Activated CD4-positive, alpha-beta T cell treated with anti-CD3 and anti-CD28 coated beads, Interleukin-2, amount 50 U/mL, for 24 hours (primary cell): Measurements from ENCODE around the gene MED27.

Experiments used
- DNase-seq, 2 donors: peaks; one replicate each; pipeline ENCODE4 v3.0.0-alpha.2; 2020; ENCODE audit warnings: low read depth in 1 of 2, low spot score in 1 of 2

The MED27 gene

DNA sequence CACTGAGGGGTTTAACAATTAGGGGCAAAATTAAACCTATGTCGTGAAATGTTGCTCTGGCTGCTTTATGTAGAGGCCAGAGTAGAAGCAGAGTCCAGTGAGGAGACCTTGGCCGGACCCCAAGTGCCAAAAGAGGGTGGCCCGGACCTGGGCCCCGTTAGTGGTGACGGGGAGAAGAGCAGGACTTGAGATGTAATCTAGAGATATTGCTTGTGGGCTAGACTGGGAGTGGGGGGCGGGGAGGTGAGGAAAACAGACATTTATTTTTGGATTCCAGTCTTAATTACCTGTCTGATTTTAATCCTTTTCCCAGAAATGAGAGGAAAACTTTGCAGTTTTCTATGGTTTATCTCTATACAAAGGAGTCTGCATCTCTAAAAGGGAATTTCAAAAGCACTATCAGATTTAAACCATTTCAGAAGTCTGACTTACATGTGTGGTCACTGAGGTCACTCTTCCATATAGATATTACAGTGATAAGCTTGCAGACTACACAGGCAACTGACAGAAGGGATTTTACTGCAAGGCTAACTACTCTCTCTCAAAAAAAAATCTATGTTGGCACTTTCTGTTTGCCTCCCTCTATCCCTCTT lies 108.1 kb downstream of the MED27 start:
- no peak for DNase-seq

DNA sequence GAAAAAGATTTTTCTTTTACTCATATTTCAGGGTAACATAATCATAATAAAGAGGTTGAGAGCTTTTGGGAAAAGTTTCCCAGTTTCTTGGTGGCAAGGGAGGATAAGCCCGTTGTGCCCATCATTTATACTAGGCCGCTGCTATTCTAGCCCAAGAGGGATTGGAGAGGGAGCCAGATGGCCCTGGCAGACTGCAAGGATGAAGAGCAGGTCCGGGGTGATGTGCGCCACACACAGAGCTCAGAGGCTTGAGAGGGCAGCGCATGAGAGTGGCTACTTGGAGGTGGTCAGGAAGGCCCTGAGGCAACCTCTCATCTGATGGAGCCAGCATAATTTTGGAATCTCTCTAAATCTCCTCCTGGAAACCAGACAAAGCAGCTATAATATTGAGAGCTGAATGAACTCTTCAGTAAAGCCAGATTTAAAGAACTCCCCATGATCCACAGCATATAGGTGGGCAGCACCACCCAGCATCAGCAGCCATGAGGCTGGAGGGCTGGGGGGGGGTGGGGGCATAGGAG lies 110.1 kb downstream of the MED27 start:
- DNase-seq: no peak

DNA sequence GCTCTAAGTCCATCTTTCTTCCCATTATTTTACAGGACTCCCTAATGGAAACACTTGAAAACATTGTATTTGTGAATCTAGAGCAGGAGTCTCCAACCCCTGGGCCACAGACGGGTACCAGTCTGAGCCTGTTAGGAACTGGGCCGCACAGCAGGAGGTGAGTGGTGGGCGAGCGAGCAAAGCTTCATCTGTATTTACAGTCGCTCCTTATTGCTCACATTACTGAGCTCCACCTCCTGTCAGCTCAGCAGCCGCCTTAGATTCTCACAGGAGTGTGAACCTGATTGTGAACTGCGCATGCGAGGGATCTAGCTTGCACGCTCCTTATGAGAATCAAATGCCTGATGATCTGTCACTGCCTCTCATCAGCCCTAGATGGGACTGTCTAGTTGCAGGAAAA lies 111.0 kb downstream of the MED27 start:
- no peak for DNase-seq

DNA sequence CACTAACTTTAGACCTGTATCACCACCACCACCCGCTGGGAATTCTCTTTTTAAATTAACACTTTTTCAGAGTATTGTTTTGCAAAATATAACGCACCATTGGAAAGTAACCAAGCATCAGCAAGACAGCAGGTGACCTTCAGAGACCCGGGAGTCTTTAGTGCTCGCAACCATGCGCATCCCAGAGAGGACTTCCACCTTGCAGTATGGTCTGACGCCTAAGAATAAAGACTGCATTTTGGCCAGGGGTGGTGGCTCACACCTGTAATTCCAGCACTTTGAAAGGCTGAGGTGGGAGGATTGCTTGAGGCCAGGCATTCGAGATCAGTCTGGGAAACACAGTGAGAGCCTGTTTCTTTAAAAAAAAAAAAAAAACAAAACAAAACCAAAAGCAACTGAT lies 113.8 kb downstream of the MED27 start:
- no peak for DNase-seq

DNA sequence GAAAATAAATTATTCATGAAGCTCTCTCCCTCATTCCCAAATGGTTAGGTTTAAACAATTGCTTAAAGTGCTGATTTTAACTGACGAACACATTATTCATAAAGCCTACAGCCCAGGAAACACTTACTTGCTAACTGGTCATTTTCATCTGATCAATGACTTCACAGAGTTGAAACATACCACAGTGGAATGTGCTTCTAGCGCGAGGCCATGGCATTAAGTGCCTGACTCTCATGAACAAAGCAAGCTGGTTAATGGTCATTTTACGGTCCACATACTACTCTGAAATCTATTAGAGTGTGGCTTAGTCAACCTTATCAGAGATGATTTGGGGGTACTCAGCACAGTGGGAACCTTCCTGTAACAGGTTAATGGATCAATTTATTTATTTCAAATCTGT lies 114.6 kb downstream of the MED27 start:
- no peak for DNase-seq

GRCh38 chr9:131963072-131964030 lies 116.3 kb downstream of the MED27 start:
- no peak for DNase-seq

DNA sequence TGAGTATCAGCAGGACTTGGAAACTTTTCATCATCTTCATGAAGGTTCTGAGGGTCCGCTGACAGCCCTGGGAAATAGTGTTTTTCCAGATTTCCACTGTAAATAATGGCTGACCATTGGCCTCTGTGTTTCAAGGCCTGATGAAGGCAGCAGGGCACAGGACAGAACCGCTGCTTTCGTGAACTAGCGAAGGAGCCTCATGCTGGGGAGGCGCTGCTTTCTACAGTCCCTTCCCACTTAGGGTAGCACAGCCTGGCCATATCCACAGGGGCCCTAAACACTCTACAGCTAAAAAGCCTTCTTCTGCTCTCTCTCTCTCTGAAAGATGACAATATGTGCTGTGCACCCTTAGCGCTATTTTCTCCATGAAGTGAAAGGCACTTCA lies 118.2 kb downstream of the MED27 start:
- DNase-seq: no peak

DNA sequence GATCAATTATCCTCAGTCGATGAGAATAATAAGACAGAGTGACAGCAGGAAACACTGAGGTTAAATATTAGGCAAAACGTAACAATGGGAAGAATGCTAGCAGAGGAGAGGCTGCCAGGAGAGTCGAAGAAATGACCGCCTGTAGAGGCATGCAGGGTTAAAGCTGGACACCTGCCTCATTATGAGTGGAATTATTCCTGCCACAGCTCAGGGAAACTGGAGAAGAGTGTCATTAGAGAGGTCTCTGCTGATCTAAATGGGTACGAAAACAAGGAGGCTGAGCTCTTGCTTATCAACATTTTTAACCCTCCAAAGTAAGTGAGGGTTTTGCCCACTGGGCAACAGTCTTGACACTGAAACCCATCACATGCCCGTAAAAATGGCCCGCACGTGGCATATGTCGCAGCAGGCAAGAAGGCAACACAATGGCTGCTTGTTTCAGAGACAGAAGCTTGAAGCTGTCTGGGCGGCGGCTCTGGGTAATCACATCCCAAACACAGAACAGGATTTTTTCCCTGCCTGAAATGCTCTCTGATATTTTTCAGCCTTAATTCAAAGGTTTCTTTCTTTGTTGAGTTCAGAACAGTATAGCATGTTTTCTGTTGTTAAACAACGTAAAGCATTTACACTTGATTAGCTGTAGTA lies 118.7 kb downstream of the MED27 start:
- DNase-seq: no peak

GRCh38 chr9:131960311-131960710 lies 119.4 kb downstream of the MED27 start:
- no peak for DNase-seq

DNA sequence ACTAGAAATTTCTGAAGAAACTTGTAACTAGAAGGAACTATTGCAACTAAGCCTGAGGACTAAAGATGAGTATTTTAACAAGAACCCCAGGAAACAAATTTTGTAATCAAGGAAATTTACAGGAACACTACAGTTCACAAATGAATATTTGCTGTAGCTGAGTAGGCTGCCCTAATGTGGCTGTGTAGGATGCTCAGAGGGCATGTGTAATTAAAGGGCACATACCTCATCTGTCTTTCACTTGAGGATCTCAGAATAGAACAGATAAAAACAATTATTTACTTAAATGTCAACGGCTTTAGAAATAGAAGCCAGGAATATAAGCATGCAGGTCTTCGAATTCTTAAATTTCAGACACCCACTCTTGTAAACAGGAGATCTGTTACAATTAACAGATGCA lies 119.8 kb downstream of the MED27 start:
- no peak for DNase-seq

- DNase-seq: no peak
These were observed 120.6 kb downstream of the MED27 start for GRCh38 chr9:131959056-131959455.

GRCh38 chr9:131954299-131954698 lies 125.4 kb downstream of the MED27 start:
- no peak for DNase-seq

DNA sequence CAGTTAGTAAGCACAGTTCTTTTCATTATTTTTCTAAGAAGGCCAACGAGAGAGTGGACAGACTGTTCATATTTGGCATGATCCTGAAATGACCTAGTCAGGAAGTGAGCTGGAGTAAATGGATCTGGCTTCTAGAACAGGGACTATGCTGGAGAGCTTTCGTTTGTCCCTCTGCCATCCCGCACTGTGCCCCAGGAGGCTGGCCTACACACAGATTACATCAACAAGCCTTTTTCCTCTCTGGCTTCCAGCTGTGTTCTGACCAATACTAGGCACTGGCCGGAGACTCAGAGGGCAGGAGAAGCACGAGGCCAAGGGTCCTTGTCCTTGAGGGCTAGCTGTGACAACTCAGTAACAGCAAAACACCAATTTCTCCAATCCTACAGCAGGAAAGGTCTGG lies 127.8 kb downstream of the MED27 start:
- no peak for DNase-seq

GRCh38 chr9:131951155-131951554 lies 128.5 kb downstream of the MED27 start:
- DNase-seq: no peak

DNA sequence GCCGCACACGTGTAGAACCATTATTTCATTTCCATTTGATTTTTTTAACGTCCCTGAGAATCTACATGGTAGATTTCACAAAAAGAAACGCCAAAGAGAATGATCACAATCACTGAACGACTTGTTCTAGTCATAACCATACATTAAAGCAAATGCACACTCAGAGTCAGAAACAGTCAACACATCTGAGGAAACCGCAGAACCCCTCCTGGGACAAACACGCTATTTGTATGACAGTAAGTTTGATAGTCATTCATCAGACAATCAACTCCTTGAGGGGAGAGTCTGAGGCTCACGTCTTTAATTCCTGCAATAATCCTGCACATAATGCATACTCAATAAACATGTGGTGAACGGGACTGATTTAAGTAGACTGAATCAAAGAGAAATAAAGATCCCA lies 129.2 kb downstream of the MED27 start:
- no peak for DNase-seq

- DNase-seq: no peak
These were observed 133.5 kb downstream of the MED27 start for GRCh38 chr9:131946180-131946579.

- no peak for DNase-seq
These were observed 136.3 kb downstream of the MED27 start for GRCh38 chr9:131943351-131943841.

GRCh38 chr9:131942146-131942720 lies 137.4 kb downstream of the MED27 start:
- DNase-seq: no peak

DNA sequence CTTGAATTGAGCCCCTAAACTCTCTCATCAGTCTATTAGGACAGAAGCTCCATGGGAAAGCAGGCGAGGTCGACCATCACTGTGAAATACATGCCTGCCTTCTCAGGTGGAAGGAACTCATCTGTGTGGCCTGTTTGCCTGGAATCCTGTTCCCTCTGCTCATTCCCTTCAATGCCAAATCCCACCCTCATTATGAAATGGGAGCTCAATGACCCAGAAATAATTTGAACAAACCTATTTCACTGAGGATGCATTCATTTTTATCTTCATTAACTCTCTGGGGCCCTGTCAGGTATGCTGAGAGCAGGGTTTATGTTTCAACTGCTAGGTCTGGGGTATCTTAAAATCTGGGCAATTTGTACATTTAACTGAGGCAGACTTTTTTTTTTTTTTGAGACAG lies 142.2 kb downstream of the MED27 start:
- DNase-seq: no peak

DNA sequence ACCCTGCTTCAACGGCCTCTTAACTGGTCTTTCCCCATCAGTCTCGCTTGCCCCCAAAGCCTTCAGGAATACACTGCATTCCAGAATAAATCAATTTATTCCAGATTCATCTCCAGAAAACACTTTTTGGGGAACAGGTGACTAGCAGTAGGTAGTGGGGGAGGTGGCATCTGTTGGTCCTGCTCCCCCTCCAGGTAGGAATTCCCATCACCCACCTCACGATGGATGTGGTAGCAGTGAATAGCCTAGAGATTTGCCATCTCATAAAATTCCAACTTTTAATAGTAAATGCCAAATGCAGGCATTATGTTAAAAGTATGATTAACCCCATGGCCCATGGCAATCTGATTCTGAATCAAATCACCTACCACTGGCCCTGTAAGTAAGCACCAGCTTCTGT lies 142.7 kb downstream of the MED27 start:
- no peak for DNase-seq

- no peak for DNase-seq
These were observed 145.0 kb downstream of the MED27 start for GRCh38 chr9:131934673-131935072.
